OCI-LY1 (cell line): Measurements from ENCODE around the gene GPBP1L1.

Experiments used
- EZH2 ChIP-seq: fragments of 200-600 bp; sonication (generic), shearing (Covaris generic); IDR thresholded peaks from 2 replicates; pipeline ENCODE4 v1.8.0; 2017; ENCODE audit warnings: borderline replicate concordance, mixed run types, mild to moderate bottlenecking, antibody characterized with exemption, low read length, moderate library complexity, mixed read lengths
- TF ChIP-seq, protein P1 (sequence below): fragments of 200-600 bp; sonication (generic), shearing (Covaris generic); IDR thresholded peaks from 2 replicates; pipeline ENCODE4 v1.5.1; 2017; ENCODE audit warnings: mild to moderate bottlenecking, antibody characterized with exemption, low read length, moderate library complexity, mixed read lengths

DNA sequence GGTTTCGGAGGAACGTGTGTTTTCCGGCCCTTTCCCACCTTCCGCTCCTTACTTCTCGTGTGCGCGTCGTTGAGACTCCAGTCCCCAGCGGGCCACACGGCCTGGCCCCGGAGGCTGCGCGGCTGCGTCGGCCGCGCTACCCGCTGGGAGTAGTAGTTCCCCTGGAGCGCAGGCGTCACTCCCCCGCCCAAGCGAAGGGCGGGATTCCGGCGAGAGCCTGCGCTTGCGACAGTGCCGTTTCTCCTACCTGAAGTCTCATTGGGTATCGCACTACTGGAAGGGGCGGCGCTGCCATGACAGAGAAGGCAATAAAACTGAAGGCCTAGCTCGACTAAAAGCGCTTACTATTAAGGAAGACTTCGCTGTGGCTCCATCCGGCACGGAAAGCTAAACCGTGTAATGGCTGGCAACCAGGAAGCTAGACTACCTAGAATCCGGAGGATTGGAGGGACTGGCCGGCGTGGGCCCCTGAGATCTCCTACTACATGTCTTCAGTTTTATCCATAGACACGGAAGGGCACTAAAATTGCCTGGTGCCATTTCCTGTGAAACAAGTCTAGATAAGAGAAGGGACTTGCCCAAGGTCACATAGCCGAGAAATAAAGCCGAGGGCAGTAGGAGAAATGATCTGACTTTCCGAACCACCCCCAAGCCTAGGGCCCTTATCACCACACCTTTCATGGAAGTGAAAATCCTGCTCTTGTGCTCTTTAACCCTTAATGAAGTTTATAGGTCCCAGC, 851 bp upstream of the GPBP1L1 start:
- TF ChIP-seq, protein P1, sequence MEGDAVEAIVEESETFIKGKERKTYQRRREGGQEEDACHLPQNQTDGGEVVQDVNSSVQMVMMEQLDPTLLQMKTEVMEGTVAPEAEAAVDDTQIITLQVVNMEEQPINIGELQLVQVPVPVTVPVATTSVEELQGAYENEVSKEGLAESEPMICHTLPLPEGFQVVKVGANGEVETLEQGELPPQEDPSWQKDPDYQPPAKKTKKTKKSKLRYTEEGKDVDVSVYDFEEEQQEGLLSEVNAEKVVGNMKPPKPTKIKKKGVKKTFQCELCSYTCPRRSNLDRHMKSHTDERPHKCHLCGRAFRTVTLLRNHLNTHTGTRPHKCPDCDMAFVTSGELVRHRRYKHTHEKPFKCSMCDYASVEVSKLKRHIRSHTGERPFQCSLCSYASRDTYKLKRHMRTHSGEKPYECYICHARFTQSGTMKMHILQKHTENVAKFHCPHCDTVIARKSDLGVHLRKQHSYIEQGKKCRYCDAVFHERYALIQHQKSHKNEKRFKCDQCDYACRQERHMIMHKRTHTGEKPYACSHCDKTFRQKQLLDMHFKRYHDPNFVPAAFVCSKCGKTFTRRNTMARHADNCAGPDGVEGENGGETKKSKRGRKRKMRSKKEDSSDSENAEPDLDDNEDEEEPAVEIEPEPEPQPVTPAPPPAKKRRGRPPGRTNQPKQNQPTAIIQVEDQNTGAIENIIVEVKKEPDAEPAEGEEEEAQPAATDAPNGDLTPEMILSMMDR, result no peak
- no peak for TF ChIP-seq EZH2
